H1 (cell line): ENCODE results near the gene GEN1.

Experiments used
- CTCF ChIP-seq, 3 experiments: IDR thresholded peaks; 1 replicate in 2 of 3; 2 replicates in 1 of 3; pipeline versions ENCODE4 v1.5.1 to v1.6.1; 2011; ENCODE audit warnings: low read length in 3 of 3, mild to moderate bottlenecking in 3 of 3, inconsistent platforms in 2 of 3, low read depth in 1 of 3, moderate library complexity in 1 of 3; ENCODE audit not compliant: insufficient read depth in 1 of 3; ENCODE audit errors: control extremely low read depth in 1 of 3
- HDAC2 ChIP-seq, 2 experiments: fragments of 300-600 bp in 1 of 2; sonication (generic) in 1 of 2; IDR thresholded peaks; 2 replicates each; pipeline ENCODE4 v1.6.1; 2011 to 2012; ENCODE audit warnings: low read depth in 2 of 2, low read length in 2 of 2, mild to moderate bottlenecking in 2 of 2, moderate library complexity in 2 of 2, borderline replicate concordance in 1 of 2, inconsistent platforms in 1 of 2
- KDM5A ChIP-seq: fragments of 200-600 bp; IDR thresholded peaks from 2 replicates; pipeline ENCODE4 v1.7.1; 2012; ENCODE audit warnings: mild to moderate bottlenecking, low read length, inconsistent platforms, mixed read lengths
- POU5F1 ChIP-seq: IDR thresholded peaks from 2 replicates; pipeline ENCODE4 v1.6.1; 2011; ENCODE audit warnings: low read depth, mild to moderate bottlenecking, low read length, moderate library complexity
- SP4 ChIP-seq: IDR thresholded peaks from 2 replicates; pipeline ENCODE4 v1.6.1; 2012; ENCODE audit warnings: low read length, inconsistent platforms
- TAF1 ChIP-seq: IDR thresholded peaks from 2 replicates; pipeline ENCODE4 v1.6.1; 2011; ENCODE audit warnings: mild to moderate bottlenecking, low read depth, low read length
- USF2 ChIP-seq: IDR thresholded peaks from 2 replicates; pipeline ENCODE4 v1.6.1; 2011; ENCODE audit warnings: low read length, improper control_type of control experiment

DNA sequence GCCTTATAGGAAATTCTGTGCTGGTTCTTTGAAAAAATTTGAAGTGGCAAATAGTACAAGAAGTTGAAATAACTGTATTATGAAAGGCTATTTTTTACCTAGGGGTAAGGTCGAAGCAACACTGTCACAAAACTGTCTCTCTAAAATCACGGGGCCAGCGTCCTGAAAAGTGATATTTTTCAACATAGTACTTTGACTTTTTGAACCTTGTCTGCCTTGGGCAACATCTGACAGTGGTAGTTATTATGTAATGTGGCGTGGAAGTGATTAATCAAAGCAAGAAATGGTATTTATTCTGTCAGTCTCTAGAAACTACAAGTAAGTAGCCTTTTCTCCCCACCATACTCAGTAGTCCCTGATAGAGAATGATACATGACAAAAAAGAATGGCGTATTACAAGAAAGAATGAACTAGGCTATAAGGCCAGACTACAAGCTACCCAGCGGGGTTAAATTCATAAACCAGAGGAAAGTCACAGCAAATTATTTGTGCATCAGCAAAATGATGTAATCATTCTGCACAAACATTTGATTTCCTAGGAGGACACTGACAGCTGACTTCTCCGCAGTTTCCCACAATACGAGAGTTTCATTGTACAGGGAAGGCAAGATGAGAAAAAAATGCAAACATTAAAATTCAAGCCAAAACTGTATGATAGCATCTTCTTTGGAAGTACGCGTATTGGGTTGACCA, 9.8 kb downstream of the GEN1 start:
- no peak for TF ChIP-seq HDAC2 (IDR thresholded peaks at IDR 0.05; ENCODE audit: borderline replicate concordance in 1 of 2, low read depth in 2 of 2, low read length in 2 of 2)
- no peak for TF ChIP-seq POU5F1
- TF ChIP-seq SP4 = no peak
- TF ChIP-seq CTCF (IDR thresholded peaks at IDR 0.05; ENCODE audit: control extremely low read depth in 1 of 3, insufficient read depth in 1 of 3, low read depth in 1 of 3, low read length in 3 of 3) = no peak
- TF ChIP-seq KDM5A = no peak
- TF ChIP-seq USF2 = no peak
- no peak for TF ChIP-seq TAF1
